ENCODE data around the gene CAMK1D.

The CAMK1D gene

GRCh38 chr10:12564173-12564572, 214.8 kb downstream of the CAMK1D start:
- no peak for DNase-seq

- no peak for DNase-seq
These were observed 217.1 kb downstream of the CAMK1D start for GRCh38 chr10:12566161-12567115.

GRCh38 chr10:12568391-12569009, 219.2 kb downstream of the CAMK1D start:
- no peak for DNase-seq

GRCh38 chr10:12572281-12572680, 222.9 kb downstream of the CAMK1D start:
- DNase-seq = no peak

GRCh38 chr10:12577610-12578009, 228.3 kb downstream of the CAMK1D start:
- DNase-seq = no peak

- peak; percentile 55 for DNase-seq
These were observed 230.9 kb downstream of the CAMK1D start for GRCh38 chr10:12579954-12580858.

GRCh38 chr10:12583891-12584595, 234.7 kb downstream of the CAMK1D start:
- no peak for DNase-seq

GRCh38 chr10:12586741-12587140, 237.4 kb downstream of the CAMK1D start:
- DNase-seq = peak; percentile 20

GRCh38 chr10:12587451-12587888, 238.1 kb downstream of the CAMK1D start:
- DNase-seq = no peak

GRCh38 chr10:12588091-12588860, 238.9 kb downstream of the CAMK1D start:
- peak; percentile 38 for DNase-seq

- DNase-seq = no peak
These were observed 239.9 kb downstream of the CAMK1D start for GRCh38 chr10:12589291-12589690.

- DNase-seq = no peak
These were observed 240.4 kb downstream of the CAMK1D start for GRCh38 chr10:12589791-12590190.

GRCh38 chr10:12590675-12591659, 241.6 kb downstream of the CAMK1D start:
- no peak for DNase-seq

- no peak for DNase-seq
These were observed 243.6 kb downstream of the CAMK1D start for GRCh38 chr10:12592967-12593366.

GRCh38 chr10:12594448-12594944, 245.1 kb downstream of the CAMK1D start:
- no peak for DNase-seq

- no peak for DNase-seq
These were observed 246.7 kb downstream of the CAMK1D start for GRCh38 chr10:12595936-12596576.

- no peak for DNase-seq
These were observed 247.8 kb downstream of the CAMK1D start for GRCh38 chr10:12597176-12597575.

- no peak for DNase-seq
These were observed 248.7 kb downstream of the CAMK1D start for GRCh38 chr10:12597788-12598765.
